CD4-positive, alpha-beta T cell treated with Interleukin-6 at 100 ng/mL for 8 hours (primary cell): ENCODE measurements around the gene NAT16.
"Not testable (repeated sequence)": the region's sequence is repeated elsewhere in the genome, so short reads cannot be mapped to it uniquely, and the experiment has no call there.

ENCODE experiments used
- DNase-seq: peaks from one replicate; pipeline ENCODE4 v3.0.0-alpha.2; 2020; ENCODE audit warnings: mixed read lengths, low spot score

The NAT16 gene

DNA sequence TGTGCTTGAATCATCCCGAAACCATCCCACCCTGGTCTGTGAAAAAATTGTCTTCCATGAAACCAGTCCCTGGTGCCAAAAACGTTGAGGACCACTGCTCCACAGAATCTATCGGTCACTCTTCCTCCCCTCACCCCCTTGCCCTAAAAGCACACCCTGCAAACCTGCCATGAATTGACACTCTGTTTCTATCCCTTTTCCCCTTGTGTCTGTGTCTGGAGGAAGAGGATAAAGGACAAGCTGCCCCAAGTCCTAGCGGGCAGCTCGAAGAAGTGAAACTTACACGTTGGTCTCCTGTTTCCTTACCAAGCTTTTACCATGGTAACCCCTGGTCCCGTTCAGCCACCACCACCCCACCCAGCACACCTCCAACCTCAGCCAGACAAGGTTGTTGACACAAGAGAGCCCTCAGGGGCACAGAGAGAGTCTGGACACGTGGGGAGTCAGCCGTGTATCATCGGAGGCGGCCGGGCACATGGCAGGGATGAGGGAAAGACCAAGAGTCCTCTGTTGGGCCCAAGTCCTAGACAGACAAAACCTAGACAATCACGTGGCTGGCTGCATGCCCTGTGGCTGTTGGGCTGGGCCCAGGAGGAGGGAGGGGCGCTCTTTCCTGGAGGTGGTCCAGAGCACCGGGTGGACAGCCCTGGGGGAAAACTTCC is 54.0 kb downstream of the NAT16 start:
- DNase-seq = no peak

DNA sequence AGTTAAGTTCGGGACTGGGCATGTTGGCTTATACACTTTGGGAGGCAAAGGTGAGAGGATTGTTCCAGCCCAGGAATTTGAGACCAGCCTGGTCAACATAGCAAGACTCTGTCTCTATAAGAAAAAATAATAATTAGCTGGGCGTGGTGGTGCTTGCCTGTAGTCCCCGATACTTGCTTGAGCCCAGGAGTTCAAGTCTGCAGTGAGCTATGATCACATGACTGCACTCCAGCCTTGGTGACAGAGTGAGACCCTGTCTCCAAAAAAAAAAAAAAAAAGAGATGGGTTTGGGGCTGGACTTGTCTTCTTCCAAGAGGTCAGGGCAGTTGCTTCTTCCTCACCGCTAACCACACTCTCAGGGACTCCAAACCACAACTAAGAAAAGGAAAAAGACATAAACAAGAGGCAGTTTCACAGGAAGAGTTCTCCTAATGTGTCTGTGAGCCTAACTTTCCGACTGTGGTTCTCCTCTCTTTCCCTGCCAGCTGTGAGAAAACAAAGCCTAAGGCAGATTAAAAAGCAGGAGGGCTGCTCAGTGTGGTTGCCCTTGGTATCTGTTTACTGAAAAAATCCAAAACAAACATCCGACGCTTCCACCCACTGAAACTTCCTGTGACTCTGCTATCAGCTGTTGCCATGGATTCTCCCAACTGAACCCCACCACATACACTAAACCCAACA is 55.6 kb downstream of the NAT16 start:
- DNase-seq = no peak

DNA sequence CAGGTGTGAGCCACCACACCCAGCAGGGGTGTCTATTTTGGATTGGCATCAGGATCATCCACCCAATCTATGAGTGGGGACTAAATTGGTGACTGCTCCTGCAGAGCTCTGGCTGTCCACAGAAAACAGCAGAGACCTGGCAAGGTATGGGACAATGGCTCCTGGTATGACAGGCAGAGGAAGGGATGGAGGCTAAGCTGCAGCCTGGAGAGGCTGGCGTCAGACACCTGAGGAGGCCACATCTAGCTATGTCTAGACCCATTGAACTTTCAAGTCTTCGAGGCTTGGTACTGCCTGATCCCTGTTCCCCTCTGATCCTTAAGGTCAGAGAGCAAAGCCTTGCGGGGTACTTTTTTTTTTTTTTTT is 56.4 kb downstream of the NAT16 start:
- DNase-seq = no peak

DNA sequence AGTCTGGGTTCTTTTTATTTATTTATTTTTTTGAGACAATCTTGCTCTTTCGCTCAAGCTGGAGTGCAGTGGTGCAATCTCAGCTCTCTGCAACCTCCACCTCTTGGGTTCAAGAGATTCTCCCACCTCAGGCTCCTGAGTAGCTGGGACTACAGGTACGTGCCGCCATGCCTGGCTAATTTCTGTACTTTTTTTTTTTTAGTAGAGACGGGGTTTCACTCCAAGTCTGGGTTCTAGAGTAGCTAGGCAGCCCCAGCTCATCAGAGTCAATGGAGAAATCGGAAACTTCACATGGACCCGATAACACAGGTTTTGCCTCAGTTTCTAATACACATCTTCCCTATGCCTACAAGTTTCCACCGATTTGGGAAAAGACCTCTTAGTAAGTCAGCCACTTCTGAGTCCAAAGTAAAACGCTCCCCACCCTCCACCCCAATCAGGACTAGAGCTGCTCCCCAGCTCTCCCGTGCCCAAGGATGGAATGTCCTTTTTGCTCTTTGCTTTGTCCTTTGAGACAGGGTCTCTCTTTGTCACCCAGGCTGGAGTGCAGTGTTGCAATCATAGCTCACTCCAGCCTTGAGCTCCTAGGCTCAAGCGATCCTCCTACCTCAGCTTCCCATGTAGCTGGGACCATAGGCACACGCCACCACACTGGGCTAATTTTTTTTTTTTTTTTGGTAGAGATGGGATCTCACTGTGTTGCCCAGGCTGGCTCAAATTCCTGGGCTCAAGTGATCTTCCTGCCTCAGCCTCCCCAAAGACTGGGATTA is 57.0 kb downstream of the NAT16 start:
- no peak for DNase-seq

- no peak for DNase-seq
These were observed 57.8 kb downstream of the NAT16 start for GRCh38 chr7:101121991-101122932.

- not testable (repeated sequence) for DNase-seq
These were observed 58.5 kb downstream of the NAT16 start for GRCh38 chr7:101121631-101121990.
